AG10803 (cell line): ENCODE measurements around the gene PPP1R1B.

ENCODE experiments used
- DNase-seq: peaks from one replicate; pipeline ENCODE4 v3.0.0; 2010; ENCODE audit warnings: low read depth
- H3K4me3 ChIP-seq: 2 replicates; pipeline ENCODE4 v1.5.1; 2011; ENCODE audit warnings: mild to moderate bottlenecking, low read length, control low read depth
- CTCF ChIP-seq: conservative IDR thresholded peaks from 2 replicates; pipeline ENCODE4 v1.5.1; 2011; ENCODE audit warnings: mild to moderate bottlenecking, low read length, control low read depth, inconsistent platforms

Gene PPP1R1B

GRCh38 chr17:39612291-39612894, 14.4 kb upstream of the PPP1R1B start:
- no peak for TF ChIP-seq CTCF
- no peak overlapping the region for H3K4me3 ChIP-seq
- no peak for DNase-seq

GRCh38 chr17:39612935-39613464, 13.8 kb upstream of the PPP1R1B start:
- no peak overlapping the region for H3K4me3 ChIP-seq
- TF ChIP-seq CTCF = no peak
- DNase-seq = no peak

- DNase-seq = no peak
- no peak overlapping the region for H3K4me3 ChIP-seq
- no peak for TF ChIP-seq CTCF
Observed at GRCh38 chr17:39614545-39615157, 12.1 kb upstream of the PPP1R1B start.

GRCh38 chr17:39615434-39615833, 11.3 kb upstream of the PPP1R1B start:
- DNase-seq = no peak
- no peak overlapping the region for H3K4me3 ChIP-seq
- TF ChIP-seq CTCF = no peak

GRCh38 chr17:39617100-39617445, 9.7 kb upstream of the PPP1R1B start:
- H3K4me3 ChIP-seq = no peak overlapping the region
- no peak for DNase-seq
- no peak for TF ChIP-seq CTCF

GRCh38 chr17:39617446-39618245, 9.1 kb upstream of the PPP1R1B start:
- H3K4me3 ChIP-seq = peak overlapping the region; percentile 69
- TF ChIP-seq CTCF = no peak
- DNase-seq = peak; percentile 49
